HFFc6 (cell line): ENCODE data around the gene CPVL. TPM values are rescaled to one million over a fixed set of nuclear protein-coding genes. Genes with fewer than 3 reads are reported as not detected.

Source experiments
- DNase-seq: peaks from one replicate; pipeline ENCODE4 v3.0.0-alpha.2; 2018
- H3K27ac Mint-ChIP-seq: 2 replicates; pipeline ENCODE4 v1.8.0; 2020; ENCODE audit warnings: mild to moderate bottlenecking, mixed read lengths
- H3K27me3 Mint-ChIP-seq: 2 replicates; pipeline ENCODE4 v1.8.0; 2021; ENCODE audit warnings: mild to moderate bottlenecking, moderate library complexity, mixed read lengths; ENCODE audit not compliant: insufficient read depth
- H3K36me3 Mint-ChIP-seq: 2 replicates; pipeline ENCODE4 v1.8.0; 2021; ENCODE audit warnings: low read depth, mixed read lengths
- H3K4me1 Mint-ChIP-seq: 2 replicates; pipeline ENCODE4 v1.8.0; 2020; ENCODE audit warnings: low read depth, mixed read lengths
- H3K4me3 Mint-ChIP-seq: 2 replicates; pipeline ENCODE4 v1.8.0; 2020; ENCODE audit warnings: mild to moderate bottlenecking, moderate library complexity, mixed read lengths
- H3K9me3 Mint-ChIP-seq: 2 replicates; pipeline ENCODE4 v1.8.0; 2020; ENCODE audit warnings: mild to moderate bottlenecking, mixed read lengths
- total RNA-seq, 6 experiments: library from RNA; stranded (reverse); fragmentation: NEBNext Ultra II Directional; extraction: Animal tissue kit (Norgen Biotek cat#: 25700); gene quantifications; 2 replicates in 1 of 6; 3 replicates in 5 of 6; pipeline ENCODE4 v1.2.3, GENCODE V29; 2021
- TF ChIP-seq, protein P1 (sequence below): fragments of 200-600 bp; sonication (generic); IDR thresholded peaks from 2 replicates; pipeline ENCODE4 v1.5.0; 2021; ENCODE audit warnings: antibody characterized with exemption, mild to moderate bottlenecking

CPVL gene
- total RNA-seq, 6 experiments from 2014 or later: not detected

DNA sequence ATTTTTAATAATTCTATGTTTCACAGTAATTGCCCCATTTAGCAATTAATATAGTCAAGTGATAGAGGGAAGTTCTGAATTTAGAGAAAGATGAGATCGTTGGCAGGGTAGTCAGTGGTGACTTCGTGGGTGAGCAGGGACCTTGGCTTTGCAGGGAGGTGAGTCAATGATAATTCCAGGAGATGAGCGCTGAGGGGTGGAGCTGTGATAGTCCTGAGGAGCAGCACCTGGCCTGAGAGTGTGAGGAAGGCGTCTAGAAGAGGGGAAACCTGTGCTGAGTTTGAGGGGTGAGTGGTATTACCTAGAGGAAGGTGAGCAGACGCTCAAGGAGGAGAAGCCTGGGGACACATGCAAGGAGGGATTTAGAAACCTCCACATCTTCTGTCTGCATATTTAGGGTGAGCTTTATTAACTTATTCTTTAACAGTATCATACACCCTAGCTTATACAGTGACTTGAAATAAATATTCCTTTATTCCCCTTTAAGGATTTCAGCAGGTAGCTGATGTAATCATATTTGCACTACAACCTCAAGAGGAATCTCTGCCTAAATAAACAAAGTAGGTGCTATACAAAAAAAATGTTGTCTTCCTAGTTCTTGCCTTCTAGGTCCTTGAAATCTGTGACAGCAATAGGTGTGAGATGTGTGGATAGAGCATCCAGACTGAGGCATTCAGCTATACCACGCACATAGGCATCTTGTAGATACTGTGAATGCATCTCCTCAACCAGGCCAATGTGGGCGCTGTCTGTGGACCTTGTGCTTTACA, 186.1 kb downstream of the CPVL start:
- H3K36me3 Mint-ChIP-seq: no peaks in the 10 kb centered on the region; the same call in 1 of the 2 replicates
- peaks cover 46% of the 10 kb centered on the region for H3K27me3 Mint-ChIP-seq
- H3K4me3 Mint-ChIP-seq: no peak overlapping the region
- DNase-seq: no peak
- H3K9me3 Mint-ChIP-seq: no peaks in the 10 kb centered on the region
- H3K27ac Mint-ChIP-seq: no peak overlapping the region
- TF ChIP-seq, protein P1, sequence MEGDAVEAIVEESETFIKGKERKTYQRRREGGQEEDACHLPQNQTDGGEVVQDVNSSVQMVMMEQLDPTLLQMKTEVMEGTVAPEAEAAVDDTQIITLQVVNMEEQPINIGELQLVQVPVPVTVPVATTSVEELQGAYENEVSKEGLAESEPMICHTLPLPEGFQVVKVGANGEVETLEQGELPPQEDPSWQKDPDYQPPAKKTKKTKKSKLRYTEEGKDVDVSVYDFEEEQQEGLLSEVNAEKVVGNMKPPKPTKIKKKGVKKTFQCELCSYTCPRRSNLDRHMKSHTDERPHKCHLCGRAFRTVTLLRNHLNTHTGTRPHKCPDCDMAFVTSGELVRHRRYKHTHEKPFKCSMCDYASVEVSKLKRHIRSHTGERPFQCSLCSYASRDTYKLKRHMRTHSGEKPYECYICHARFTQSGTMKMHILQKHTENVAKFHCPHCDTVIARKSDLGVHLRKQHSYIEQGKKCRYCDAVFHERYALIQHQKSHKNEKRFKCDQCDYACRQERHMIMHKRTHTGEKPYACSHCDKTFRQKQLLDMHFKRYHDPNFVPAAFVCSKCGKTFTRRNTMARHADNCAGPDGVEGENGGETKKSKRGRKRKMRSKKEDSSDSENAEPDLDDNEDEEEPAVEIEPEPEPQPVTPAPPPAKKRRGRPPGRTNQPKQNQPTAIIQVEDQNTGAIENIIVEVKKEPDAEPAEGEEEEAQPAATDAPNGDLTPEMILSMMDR: no peak
- no peaks in the 10 kb centered on the region for H3K4me1 Mint-ChIP-seq

DNA sequence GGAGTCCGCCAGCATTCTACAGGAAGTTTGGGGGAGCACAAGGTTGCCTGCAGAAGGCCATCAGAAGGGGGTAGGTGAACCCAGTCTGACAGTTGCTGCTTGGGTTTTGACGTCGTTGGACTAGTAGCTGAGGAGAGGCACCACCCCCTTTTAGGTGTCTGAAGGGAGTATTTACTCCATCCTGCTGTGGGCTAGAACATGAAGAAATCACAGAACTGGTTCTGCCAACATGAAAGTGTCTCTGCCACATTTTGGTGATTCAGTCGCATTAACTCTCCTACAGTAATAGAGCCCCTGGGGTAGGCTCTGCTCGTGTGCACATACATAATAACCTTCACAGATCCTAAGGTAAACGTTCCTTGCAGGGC, 187.4 kb downstream of the CPVL start:
- H3K9me3 Mint-ChIP-seq: no peaks in the 10 kb centered on the region
- peak overlapping the region; percentile 52; the same call in 1 of the 2 replicates for H3K4me3 Mint-ChIP-seq
- H3K27me3 Mint-ChIP-seq: peaks cover 44% of the 10 kb centered on the region
- no peak for DNase-seq
- H3K36me3 Mint-ChIP-seq: no peaks in the 10 kb centered on the region; the same call in 1 of the 2 replicates
- no peaks in the 10 kb centered on the region for H3K4me1 Mint-ChIP-seq
- H3K27ac Mint-ChIP-seq: no peak overlapping the region
- TF ChIP-seq, protein P1: no peak

DNA sequence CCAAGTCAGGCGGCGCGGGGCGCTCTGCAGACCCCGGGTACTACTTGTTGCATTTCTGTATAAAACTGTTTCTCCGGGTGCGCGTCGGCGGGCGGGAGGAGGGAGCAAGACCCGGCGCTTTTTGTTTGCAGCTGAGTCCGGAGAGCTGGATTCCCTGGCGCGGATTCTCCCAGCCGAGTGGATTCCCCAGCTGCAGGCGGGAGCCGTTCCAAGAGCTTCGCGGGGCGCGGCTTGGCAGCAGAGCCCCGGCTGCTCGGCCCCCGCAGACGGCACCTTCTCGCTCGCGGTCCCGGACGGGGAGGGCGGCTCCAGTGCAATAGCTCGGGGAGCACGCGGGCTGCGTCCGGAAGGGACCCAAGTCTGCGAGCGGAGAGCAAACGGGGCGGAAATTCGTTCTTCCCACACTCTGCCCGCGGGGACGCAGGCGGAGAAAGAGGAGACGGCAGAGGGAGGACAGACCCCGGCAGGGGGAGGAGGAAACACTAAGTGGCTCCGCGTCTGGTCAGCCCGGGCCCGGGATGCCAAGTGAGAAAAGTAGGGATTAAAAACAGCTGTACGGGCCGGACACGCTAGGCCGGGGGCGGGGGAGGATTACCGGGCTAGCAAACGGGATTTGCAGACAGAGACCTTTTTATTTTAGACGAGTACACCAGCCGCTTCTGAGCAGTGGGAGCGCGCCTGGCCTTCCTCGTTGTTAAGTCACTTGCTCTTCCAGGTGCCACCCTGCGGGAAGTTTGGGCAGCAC, 187.9 kb downstream of the CPVL start, which contains the start of gene TRIL:
Gene TRIL, minus strand, starts transcription at position 96 of the 745 bp plus-strand sequence. CDS start 284 bp downstream, outside the sequence.
- Mint-ChIP-seq H3K4me1 (no peaks in the 10 kb centered on the region), H3K36me3 (no peaks in the 10 kb centered on the region; the same call in 1 of the 2 replicates), H3K9me3 (no peaks in the 10 kb centered on the region), H3K27ac (no peak within 1 kb of the TSS), H3K4me3 (peak within 1 kb of the TSS; percentile 52; the same call in 1 of the 2 replicates), H3K27me3 (peaks cover 41% of the 10 kb centered on the region)
- TF ChIP-seq, protein P1: no peak
- no peak for DNase-seq

DNA sequence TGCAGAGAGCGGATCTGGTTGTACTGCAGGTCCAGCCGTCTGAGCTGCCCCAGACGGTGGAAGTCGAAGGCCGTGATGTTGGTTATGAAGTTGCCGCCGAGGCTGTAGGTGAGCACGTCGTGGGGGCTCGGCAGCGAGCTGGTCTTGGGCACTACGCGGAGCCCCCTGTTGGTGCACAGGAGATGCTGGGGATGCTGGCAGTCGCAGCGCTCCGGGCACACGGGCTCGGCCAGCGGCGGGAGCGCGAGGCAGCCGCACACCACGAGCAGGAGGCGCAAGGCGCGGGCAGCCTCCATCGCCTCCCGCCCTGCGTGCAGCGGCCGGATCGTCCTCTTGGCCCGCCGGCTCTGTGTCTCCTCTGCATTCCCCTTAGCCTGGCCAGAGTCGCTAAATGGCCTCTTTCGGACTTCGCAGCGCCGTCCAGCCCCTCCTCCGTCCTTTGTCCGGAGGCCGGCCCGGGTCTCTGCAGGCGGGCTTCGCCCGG, 188.5 kb downstream of the CPVL start:
- no peak for DNase-seq
- Mint-ChIP-seq H3K4me3 (peak overlapping the region; percentile 28; the same call in 1 of the 2 replicates), H3K4me1 (no peaks in the 10 kb centered on the region), H3K27ac (no peak overlapping the region), H3K27me3 (peaks cover 36% of the 10 kb centered on the region), H3K9me3 (no peaks in the 10 kb centered on the region), H3K36me3 (no peaks in the 10 kb centered on the region; the same call in 1 of the 2 replicates)
- TF ChIP-seq, protein P1: no peak

DNA sequence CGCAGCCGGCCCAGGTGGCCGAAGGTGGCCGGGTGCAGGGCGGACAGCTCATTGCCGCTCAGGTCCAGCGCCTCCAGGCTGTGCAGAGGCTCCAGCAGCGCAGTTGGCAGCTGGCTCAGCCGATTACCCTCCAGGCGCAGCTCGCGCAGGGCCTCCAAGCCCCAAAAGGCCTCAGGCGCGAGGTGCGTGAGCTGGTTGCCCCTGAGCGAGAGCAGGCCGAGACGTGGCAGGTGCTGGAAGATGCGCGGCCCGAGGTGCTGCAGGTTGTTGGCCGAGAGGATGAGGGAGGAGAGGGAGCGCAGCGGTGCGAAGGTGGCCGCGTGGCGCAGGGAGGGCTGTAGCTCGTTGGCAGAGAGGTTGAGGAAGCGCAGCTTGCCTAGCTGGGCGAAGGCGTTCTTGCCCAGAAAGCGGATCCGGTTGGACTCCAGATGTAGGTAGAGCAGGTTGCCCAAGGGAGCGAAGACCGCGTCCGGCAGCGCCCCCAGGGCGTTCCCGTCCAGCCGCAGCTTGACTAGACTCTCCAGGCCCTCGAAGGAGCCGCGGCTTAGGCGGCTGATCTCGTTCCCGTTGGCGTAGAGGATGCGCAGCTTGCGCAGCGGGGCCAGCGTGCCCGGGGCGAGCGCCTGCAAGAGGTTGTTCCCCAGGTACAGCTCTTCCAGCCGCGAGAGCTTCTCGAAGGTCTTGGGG, 189.1 kb downstream of the CPVL start:
- Mint-ChIP-seq H3K36me3 (no peaks in the 10 kb centered on the region; the same call in 1 of the 2 replicates), H3K27ac (no peak overlapping the region), H3K4me3 (peak overlapping the region; percentile 28; the same call in 1 of the 2 replicates), H3K9me3 (no peaks in the 10 kb centered on the region), H3K4me1 (no peaks in the 10 kb centered on the region), H3K27me3 (peaks cover 38% of the 10 kb centered on the region)
- TF ChIP-seq, protein P1: no peak
- no peak for DNase-seq
